AG08395 (cell line): ENCODE measurements around the gene SMURF1.
A peak's percentile ranks its signal among the peaks of the same experiment; 100 is the strongest.

Experiments
- DNase-seq: peaks from one replicate; pipeline ENCODE4 v3.0.0; 2012; ENCODE audit warnings: mixed read lengths, low spot score

Gene SMURF1

GRCh38 chr7:99005776-99006175, 138.1 kb downstream of the SMURF1 start:
- no peak for DNase-seq

GRCh38 chr7:99004781-99005500, 139.0 kb downstream of the SMURF1 start:
- no peak for DNase-seq

DNA sequence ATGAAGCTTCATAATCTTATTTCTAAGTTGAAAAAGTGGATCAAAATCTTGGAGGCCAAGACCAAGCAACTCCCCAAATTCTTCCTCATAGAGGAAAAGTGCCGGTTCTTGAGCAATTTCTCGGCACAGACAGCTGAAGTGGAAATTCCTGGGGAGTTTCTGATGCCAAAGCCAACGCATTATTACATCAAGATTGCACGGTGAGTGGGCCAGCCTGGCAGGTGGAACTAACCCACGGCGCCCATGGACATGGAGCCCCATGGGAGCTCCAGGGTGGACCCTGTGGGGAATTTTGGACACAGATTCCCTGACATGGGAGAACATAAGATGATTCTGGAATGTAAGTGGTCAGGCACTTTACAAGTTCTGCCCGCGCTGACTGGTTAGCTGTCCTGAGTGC, 139.7 kb downstream of the SMURF1 start:
- peak; percentile 51 for DNase-seq

GRCh38 chr7:99003419-99003818, 140.5 kb downstream of the SMURF1 start:
- no peak for DNase-seq

DNA sequence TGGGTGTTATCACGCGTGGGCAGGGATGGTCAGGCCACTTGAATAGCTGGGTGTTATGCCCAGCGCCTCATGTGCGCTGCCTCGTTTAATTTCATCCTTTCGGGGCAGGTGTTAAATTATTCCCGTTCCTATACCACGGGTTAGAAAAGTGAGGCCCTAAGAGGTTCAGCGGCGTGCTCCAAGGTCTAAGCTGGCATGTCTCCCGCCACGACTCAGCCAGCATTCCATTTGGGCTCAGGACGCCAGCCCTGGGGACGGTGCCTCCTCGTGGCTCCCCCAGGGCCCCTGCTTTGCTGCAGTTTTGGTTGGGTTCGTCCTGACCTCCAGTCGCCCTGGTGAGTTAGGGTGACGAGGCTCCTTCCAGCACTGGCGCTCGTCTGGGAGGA, 141.1 kb downstream of the SMURF1 start:
- no peak for DNase-seq

GRCh38 chr7:99002148-99002826, 141.6 kb downstream of the SMURF1 start:
- no peak for DNase-seq

GRCh38 chr7:99001482-99002147, 142.3 kb downstream of the SMURF1 start:
- peak; percentile 28 for DNase-seq

GRCh38 chr7:99000904-99001465, 142.9 kb downstream of the SMURF1 start:
- peak; percentile 13 for DNase-seq

DNA sequence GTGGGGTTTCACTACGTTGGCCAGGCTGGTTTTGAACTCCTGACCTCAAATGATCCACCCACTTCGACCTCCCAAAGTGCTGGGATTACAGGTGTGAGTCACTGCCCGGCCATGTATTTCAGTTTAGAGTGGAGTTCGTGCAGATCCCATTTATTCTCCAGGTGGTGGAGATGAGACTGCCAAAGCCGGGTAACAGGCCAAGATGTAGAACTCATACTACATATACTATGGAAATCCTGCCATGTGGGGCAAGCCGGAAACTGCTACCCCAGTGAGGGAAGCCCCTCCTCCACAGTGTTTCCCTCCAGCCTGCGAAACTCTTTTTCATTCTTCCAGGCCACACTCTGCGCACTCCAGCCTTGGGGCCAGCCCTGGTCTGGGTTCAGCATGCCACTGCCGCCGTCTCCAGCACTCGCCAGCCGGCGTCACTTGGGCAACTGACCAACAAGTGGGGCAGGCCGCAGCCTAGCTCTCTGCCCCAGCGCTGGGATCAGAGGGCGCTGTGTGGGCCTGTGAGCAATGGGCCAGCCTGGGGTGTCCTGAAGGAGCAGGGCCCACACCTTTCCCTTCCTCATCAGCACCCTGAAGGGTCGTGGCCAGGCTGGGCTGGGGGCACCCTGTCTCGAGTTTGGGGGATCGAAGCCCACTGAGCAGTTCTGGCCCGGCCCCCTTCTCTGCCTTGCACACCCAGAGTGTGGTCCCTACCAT, 143.6 kb downstream of the SMURF1 start:
- no peak for DNase-seq

DNA sequence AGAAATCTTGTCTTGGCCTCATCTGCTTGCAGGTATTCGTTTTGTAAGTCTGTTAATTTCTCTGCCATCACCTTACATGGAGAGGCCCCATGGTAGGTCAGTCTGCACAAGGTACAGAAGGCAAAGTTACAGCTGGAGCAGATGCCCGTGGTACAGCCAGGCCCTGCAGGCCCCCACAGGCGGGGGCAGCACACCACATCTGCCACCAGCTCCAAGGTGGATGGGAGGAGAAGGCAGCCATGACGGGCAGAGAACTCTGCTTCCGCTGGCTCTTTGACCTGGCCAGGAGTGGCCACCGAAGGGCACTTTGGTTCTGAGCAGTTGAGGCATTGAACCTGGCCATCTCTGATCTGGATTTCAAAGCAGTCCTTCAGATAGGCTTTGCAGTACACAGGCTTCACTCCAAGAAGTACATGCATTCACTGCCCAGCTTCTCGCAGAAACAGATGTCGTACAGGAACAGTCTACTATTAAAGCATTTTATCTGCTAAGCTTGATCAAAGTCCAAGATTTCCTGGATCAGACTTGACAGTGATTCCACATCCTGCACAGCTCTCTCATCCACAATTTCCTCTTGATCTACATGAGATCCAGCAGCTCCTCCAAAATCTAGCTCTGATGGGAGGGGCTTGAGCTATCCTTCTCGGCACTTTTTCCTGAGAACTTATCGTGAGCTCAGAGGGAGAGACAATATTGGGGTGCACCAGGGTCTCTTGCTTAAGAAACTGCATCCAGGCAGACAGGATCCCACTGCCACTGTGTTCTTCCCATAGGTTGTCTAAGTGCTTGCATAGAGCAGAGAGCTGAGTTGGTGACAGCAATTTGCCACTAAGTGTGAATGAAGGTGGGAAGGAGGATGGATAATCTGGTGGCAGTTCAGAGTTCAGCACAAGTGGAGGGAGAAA, 144.8 kb downstream of the SMURF1 start:
- no peak for DNase-seq

- peak; percentile 43 for DNase-seq
Measured at GRCh38 chr7:98997846-98998245, 146.1 kb downstream of the SMURF1 start.

DNA sequence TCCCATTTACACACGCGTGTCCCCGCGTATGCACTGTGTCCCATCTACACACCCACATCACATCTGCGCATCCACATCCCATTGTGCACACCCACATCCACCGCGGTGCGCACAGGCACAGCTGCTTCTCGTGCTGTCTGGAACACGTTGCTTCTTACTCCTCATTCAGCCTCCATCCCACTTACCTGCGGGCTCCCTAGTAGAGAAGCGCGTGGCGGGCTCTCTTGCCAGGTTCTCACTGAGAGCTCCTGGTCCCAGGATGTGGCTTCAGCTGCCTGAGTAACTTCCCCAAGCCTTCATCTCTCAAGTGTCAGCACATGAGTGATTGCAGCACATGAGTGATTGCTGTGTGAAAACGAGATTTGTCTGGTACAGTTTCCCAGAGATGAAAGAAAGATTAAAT, 147.8 kb downstream of the SMURF1 start:
- no peak for DNase-seq

DNA sequence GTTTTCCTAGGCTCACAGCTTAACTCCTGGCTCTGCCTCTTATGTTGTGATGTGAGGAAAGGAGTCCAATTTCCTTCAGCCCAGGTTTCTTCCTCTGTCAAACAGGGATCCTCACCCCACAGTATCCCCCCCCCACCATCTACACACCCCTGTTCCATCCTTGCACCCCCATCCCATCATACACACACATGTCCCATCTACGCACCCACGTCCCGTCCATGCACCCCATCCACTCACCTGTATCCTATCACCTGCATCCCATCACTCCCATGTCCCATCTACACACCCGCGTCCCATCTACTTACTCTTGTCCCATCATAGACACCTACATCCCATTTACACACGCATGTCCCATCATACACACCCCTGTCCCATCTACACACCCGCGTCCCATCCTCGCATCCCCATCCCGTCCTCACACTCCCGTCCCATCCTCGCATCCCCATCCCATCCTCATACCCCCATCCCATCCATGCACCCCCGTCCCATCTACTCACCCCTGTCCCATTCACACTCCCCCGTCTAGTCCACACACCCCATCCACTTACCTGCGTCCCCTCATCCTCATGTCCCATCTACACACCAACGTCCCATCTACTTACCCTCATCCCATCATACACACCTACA, 148.3 kb downstream of the SMURF1 start:
- DNase-seq: no peak

DNA sequence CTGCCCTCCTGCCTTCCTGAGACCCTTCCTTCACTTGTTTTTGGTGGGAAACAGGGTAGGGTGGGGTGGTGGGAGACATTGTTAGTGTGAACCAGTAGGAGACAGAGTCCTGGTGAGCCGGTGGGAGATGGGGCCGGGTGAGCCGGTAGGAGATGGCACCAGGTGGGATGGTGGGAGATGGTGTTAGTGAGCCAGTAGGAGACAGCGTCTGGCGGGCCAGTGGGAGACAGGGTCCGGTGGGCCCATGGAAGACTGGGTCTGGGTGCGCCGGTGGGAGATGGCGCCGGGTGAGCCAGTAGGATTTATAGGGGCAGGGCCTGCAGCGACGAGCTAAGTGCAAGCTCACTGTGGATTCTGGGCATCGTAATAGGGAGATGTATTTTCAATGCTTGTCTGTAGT, 148.8 kb downstream of the SMURF1 start:
- no peak for DNase-seq

DNA sequence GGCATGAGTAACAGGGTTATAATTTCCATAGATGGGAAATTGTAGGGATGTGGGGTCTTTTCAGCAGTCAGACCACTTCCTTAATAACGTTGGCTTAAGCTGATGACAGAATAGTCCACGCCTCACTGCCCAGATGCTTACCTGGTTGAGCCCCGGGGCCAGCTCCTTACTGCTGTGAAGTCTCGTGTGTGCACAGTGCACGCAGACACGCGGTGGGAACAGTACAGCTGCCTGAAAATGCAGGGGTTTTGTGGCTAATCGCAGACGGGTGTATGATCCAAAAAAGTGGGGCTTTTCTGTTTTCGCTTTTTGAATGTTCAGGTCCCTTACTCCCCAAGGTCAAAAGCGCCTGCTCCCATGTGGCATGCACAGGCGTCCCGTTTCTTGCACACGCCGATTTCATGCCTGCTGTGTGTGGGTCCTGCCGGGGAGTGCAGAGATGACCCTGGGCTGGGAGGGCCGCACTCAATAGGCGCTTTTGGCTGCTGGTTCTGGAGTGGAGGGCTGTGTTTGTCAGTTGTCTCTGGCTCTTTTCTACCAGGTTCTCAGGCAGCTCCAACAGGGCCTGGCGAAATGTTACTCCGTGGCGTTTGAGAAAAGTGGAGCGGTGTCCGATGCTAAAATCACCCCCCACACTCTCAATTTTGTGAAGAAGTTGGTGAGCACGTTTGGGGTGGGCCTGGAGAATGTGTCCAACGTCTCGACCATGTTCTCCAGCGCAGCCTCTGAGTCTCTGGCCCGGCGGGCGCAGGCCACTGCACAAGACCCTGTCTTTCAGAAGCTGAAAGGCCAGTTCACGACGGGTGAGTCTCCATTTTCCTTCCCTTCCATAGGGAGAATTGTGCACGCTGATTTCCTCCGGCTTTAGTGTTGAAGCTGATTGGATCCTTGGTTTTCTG, 149.6 kb downstream of the SMURF1 start:
- DNase-seq: no peak

GRCh38 chr7:98993024-98993897, 150.6 kb downstream of the SMURF1 start:
- DNase-seq: no peak

- no peak for DNase-seq
Measured at GRCh38 chr7:98992076-98992475, 151.8 kb downstream of the SMURF1 start.

DNA sequence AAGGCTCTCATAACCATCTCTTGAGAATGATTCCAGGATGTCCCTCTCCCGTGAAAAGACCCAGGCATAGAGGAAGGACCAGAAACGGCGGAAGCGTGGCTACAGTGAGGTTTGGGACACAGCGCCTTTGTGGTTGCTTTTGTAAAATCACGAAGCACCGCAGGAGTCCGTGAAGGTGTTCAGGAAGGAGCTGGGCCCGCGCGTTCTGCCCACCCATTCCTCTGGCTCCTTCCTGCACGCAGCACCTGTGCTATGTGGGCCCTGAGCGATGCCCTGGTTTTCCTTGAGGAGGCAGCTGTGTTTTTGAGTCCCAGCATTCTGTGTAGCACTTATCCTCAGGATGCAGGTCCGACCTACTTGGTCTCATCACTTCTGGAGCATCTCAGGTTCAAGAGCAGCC, 152.8 kb downstream of the SMURF1 start:
- no peak for DNase-seq

DNA sequence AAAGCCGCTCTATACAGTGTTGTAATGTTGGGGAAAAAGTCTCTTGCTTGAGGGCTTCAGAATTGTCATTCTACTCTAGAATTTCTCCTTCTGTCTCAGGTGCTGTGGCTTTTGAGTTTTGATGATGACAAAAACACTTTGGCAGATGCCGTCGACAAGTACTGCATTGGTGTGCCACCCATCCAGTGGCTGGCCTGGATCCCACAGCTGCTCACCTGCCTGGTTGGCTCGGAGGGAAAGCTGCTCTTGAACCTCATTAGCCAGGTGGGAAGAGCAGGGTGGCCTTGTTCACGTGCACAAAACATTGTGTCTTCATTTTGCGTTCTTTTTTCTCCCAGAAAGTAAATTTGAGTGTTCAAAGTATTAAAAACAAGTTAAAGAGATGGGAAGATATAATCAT, 153.6 kb downstream of the SMURF1 start:
- no peak for DNase-seq
